Measurements from ENCODE around the gene GSTA5. TPM values are rescaled to one million over a fixed set of nuclear protein-coding genes. Genes with fewer than 3 reads are reported as not detected.
"Not testable (repeated sequence)": the region's sequence is repeated elsewhere in the genome, so short reads cannot be mapped to it uniquely, and the experiment has no call there.

The GSTA5 gene
- total RNA-seq, 1 donor from 2014 or later = not detected

DNA sequence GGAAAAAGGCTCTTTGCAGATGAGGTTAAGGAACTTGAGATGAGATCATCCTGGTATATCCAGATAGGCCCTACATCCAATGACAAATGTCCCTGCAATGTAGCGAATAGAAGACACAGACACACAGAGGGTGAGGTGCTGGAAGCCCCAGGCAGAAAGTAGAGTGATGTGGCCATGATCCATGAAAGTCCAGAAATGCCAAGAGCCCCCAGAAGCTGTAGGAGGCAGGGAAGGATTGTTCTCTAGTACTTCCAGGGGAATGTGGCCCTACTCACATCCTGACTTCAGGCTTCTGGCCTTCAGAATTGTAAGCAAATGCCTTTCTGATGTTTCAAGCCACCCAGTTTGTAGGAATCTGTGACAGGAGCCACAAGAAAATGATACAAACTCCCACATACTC lies 51.0 kb downstream of the GSTA5 start:
- DNase-seq (ENCODE audit: low spot score) = not testable (repeated sequence)

DNA sequence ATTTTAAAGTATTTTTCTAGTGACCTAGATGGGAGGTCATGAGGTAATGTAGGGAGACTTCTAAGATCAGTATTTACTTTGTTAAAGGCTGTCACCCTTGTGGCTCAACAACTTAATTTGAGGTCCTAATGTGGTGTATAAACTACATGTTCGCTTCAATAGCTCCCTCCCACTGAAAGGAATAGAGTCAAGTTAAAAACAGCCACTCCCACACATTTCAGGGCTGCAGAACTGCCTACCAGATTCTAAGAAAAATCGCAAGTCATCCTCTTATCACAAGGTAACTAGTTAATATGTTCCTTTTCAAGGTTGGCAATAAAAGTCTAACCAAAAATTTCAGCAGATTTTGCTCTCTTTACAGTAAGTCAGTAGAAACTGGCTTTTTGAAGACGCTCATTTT lies 52.1 kb downstream of the GSTA5 start:
- no peak for DNase-seq (ENCODE audit: low spot score)

DNA sequence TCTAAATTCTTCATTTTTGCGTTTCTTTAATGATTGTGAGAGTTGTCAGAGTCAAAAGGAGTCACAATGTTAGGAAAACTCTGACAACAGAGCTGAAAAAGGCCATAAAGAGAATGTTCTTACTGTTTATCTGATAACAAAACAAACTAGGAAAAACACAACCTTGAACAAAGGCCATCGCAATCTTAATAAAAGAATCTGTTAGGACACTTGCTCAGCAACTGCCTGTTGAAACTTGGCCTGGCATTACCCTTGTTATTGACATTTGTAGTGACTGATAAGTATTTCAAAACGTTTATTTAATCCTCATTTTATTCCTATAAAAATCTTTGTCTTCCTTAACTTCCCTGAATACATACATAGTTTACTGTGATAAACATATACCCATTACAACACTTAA lies 52.7 kb downstream of the GSTA5 start:
- no peak for DNase-seq (ENCODE audit: low spot score)

DNA sequence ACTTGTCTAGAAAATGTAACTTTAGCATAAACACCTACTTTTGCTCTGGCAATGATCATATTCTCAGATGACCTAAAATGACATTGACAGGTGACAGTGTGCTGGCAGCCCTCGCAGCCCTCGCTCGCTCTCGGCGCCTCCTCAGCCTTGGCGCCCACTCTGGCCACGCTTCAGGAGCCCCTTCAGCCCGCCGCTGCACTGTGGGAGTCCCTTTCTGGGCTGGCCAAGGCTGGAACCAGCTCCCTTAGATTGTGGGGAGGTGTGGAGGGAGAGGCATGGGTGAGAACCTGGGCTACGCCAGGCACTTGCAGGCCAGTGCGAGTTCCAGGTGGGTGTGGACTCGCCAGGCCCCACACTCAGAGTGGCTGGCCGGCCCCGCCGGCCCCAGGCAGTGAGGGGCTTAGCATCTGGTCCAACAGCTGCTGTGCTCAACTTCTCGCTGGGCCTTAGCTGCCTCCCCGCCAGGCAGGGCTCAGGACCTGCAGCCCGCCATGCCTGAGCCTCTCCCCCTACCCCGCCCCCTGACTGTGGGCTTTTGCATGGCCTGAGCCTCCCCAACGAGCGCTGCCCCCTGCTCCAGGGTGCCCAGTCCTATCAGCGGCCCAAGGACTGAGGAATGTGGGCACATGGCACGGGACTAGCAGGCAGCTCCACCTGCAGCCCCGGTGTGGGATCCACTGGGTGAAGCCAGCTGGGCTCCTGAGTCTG lies 54.2 kb downstream of the GSTA5 start:
- no peak for DNase-seq (ENCODE audit: low spot score)

DNA sequence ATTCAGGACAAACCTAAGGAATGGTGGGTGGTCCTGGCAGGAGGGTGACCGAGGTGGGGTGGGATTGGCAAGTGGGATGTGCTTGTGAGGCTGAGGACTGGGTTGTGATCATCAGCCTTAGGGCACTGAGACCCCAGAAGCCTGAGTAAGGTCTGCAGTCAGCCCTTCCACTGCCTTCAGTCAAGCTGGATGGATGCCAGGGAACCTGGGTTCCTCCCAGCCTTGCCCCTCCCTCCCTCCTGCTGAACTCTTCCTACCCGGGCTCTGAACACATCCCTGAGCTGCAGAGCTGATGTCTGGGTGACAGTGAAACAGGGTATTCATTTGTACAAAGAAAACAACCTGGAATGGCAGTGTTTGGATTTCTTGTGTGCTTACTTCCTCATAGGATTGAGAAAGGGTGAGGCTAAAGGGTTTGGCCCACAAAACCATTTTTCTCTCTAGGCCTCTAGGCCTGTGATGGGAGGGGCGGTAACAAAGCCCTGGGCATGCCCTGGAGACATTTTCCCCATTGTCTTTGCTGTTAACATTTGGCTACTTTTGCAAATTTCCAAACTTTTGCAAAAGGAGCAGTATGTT lies 57.8 kb downstream of the GSTA5 start:
- DNase-seq (ENCODE audit: low spot score) = not testable (repeated sequence)

DNA sequence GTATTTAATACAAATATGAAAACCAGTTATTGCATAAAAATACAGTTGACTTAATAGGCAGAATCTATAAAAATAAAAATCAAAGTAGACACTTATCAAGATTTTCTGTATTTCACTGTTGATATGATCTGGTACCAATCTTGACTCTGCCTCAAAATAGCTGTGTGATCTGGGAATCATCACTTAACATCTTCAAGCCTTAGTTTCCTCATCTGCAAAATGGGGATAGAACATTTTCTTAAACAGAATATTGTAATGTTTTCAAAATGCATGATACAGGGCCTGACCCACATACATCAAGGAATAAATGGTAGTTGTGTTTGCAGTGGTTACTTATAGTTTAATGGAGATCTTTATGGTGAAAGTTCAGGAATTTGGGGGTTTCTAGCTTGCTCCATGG lies 58.4 kb downstream of the GSTA5 start:
- DNase-seq (ENCODE audit: low spot score) = not testable (repeated sequence)

Other genes with a start within 250 kb of the GSTA5 start
- 21.4 TPM for gene TMEM14A, start 169.7 kb downstream of the GSTA5 start, total RNA-seq
- gene GSTA2, start 77.3 kb downstream of the GSTA5 start, total RNA-seq = not detected
- gene GSTA1, start 37.0 kb downstream of the GSTA5 start, total RNA-seq = not detected
- gene GSTA3, start 68.9 kb upstream of the GSTA5 start, total RNA-seq = not detected
- 12.2 TPM for gene GSTA4, start 154.5 kb upstream of the GSTA5 start, total RNA-seq
- 14.5 TPM for gene CILK1, start 221.0 kb upstream of the GSTA5 start, total RNA-seq
- 78.3 TPM for gene FBXO9, start 224.6 kb upstream of the GSTA5 start, total RNA-seq

Measured in ureter (tissue), 1 donor.